Lower leg skin (tissue), 3 donors: Measurements from ENCODE around the gene AMER2.

Experiments
- POLR2A ChIP-seq, 2 donors: fragments of 450-650 bp; IDR thresholded peaks; one replicate each; pipeline ENCODE4 v1.6.1; 2016 to 2017; ENCODE audit warnings: antibody characterized with exemption in 2 of 2, mild to moderate bottlenecking in 1 of 2, moderate library complexity in 1 of 2
- TF ChIP-seq, protein P1 (sequence below), 3 donors: fragments of 450-650 bp; IDR thresholded peaks; one replicate each; pipeline ENCODE4 v1.5.1; 2016; ENCODE audit warnings: antibody characterized with exemption in 3 of 3, mild to moderate bottlenecking in 3 of 3, moderate library complexity in 2 of 3

DNA sequence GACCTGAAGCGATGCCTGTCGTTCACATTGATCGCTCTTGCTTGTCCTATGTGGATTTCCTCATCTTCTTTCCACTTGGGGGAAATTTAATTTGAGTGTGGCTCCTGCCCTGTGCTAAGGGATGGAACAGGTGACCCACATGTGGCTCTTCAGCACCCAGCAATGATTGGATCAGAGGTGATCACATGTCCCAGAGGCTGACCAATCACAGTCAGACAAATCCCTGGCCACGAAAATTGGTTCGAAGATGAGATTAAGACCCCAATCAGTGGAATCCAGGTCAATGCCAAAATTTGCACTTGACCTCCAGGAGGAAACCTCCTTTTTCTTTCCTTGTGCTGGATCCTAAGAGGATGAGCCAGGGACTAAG is 23.7 kb downstream of the AMER2 start:
- TF ChIP-seq POLR2A (IDR thresholded peaks at IDR 0.05) = no peak
- TF ChIP-seq, protein P1, sequence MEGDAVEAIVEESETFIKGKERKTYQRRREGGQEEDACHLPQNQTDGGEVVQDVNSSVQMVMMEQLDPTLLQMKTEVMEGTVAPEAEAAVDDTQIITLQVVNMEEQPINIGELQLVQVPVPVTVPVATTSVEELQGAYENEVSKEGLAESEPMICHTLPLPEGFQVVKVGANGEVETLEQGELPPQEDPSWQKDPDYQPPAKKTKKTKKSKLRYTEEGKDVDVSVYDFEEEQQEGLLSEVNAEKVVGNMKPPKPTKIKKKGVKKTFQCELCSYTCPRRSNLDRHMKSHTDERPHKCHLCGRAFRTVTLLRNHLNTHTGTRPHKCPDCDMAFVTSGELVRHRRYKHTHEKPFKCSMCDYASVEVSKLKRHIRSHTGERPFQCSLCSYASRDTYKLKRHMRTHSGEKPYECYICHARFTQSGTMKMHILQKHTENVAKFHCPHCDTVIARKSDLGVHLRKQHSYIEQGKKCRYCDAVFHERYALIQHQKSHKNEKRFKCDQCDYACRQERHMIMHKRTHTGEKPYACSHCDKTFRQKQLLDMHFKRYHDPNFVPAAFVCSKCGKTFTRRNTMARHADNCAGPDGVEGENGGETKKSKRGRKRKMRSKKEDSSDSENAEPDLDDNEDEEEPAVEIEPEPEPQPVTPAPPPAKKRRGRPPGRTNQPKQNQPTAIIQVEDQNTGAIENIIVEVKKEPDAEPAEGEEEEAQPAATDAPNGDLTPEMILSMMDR (IDR thresholded peaks at IDR 0.05) = no peak
